ENCODE results near the gene HES7.
A peak's percentile ranks its signal among the peaks of the same experiment; 100 is the strongest.

HES7 gene

DNA sequence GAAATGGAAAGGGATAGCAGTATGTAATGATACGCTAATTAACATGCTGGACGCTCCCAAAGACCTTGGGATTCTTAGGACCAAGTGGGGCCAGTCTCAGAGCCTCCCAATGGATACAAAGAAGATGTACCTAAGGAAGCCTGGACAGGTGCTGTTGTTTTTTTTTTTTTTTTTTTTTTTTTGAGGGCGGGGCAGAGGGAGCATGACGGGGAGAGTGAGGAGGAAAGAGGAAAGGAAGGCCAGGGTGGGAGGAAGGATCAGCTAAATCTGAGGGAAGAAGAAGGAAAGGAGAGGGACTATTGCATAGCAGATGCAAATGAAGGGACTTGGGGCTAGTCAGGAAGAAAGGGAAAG, 36.3 kb upstream of the HES7 start:
- H3K4me3 ChIP-seq (ENCODE audit: control insufficient read depth, low read depth, low read length): no peak overlapping the region
- no peak for DNase-seq (ENCODE audit: low read depth)
- no peak for TF ChIP-seq CTCF (IDR thresholded peaks at IDR 0.05; ENCODE audit: control insufficient read depth, insufficient read depth, low read depth, low read length, missing control alignments)

GRCh38 chr17:8159459-8160223, 35.7 kb upstream of the HES7 start:
- no peak overlapping the region for H3K4me3 ChIP-seq (ENCODE audit: control insufficient read depth, low read depth, low read length)
- no peak for TF ChIP-seq CTCF (IDR thresholded peaks at IDR 0.05; ENCODE audit: control insufficient read depth, insufficient read depth, low read depth, low read length, missing control alignments)
- no peak for DNase-seq (ENCODE audit: low read depth)

DNA sequence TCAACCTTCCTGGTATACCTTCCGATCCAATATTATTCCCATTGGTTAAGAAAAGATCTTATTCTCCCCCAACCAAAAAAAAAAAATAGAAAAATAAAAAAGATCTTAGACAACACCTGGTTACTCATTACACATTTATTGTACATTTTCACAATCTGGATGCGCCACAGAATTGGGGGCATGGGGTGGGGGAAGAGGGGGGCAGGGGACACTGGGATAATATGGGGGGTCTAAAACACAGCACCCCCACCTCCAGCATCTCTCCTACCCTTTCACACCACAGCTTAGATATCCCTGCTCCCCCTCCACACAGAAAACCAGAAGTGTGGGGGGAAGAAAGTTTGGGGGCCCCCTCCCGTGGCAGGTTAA, 35.1 kb upstream of the HES7 start:
- DNase-seq (ENCODE audit: low read depth): no peak
- no peak for TF ChIP-seq CTCF (IDR thresholded peaks at IDR 0.05; ENCODE audit: control insufficient read depth, insufficient read depth, low read depth, low read length, missing control alignments)
- H3K4me3 ChIP-seq (ENCODE audit: control insufficient read depth, low read depth, low read length): no peak overlapping the region

DNA sequence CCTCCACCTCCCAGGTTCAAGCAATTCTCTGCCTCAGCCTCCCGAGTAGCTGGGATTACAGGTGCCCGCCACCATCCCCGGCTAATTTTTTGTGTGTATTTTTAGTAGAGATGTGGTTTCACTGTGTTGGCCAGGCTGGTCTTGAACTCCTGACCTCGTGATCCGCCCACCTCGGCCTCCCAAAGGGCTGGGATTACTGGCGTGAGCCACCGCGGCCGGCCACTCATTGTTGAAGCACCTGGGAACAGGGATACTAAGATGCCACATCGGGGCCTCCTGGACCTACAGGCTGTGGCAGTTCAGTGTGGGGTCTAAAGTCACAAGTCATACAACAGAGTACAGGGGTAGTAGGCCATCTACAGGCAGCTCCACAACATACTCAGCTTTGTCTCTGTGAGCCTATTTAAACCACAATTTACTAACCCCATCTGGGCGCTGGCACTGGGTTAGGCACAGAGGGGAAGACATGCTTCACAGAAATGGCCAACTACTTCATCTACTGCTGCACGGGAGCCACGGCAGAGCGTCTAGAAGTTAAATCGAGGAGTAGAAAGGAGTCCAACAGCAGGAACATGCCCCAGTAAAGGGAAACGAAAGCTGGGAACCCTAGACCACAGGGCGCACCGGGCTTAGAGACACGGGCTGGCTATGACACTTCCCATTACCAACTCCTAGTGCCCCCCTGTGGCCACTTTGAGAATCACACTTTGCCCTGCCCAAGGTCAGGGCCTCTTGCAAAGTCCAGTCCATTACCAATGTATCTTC, 34.5 kb upstream of the HES7 start:
- TF ChIP-seq CTCF (IDR thresholded peaks at IDR 0.05; ENCODE audit: control insufficient read depth, insufficient read depth, low read depth, low read length, missing control alignments): peak; percentile 84
- no peak for DNase-seq (ENCODE audit: low read depth)
- H3K4me3 ChIP-seq (ENCODE audit: control insufficient read depth, low read depth, low read length): no peak overlapping the region

DNA sequence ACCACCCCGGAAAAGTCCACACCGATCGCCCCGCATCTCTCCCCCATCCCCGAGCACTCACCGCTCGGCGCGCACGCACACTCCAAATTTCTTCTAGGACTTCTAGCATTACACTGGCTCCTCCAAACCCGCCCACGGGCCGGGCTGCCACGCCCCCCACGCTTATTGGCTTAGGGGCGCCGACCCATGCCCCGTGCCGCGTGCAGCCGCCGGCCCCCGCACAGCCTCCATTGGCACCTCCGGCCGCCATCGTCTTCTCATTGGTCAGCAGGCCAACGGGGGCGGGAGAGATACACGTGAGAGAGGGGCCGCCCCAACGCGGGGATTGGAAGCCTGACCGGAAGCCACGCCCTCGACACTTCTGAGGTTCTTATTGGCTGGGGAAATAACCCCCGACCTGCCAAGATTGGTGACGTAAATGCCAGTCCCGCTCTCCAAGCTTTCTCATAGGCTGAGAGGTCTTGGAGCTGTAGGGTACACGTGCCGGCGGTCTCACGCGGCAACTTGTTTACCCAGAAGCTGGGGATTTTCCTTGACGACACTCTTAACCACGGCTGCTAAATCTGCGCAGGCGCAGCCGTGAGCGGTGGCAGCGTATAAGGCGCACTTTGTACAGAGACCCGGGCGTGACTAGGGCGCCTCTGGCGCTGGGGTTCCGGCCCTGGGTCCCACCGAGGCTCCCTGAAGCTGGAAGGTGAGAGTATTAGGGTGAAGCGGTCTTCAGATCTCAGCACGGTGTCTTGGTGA, 32.5 kb upstream of the HES7 start:
- peak overlapping the region; percentile 71 for H3K4me3 ChIP-seq (ENCODE audit: control insufficient read depth, low read depth, low read length)
- peak; percentile 4 for TF ChIP-seq CTCF (IDR thresholded peaks at IDR 0.05; ENCODE audit: control insufficient read depth, insufficient read depth, low read depth, low read length, missing control alignments)
- DNase-seq (ENCODE audit: low read depth): peak; percentile 100

DNA sequence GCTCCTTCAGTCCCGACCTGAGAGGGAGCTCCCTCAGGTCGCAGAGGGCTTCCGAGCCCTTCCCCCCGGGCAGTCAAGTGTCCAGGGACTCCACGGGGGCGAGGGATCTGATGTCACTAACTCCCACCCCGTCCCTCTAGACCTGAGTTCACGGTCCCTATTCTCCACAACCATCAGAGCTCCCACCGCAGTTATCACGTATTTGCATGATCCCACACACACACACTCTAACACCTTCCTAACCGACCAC, 32.0 kb upstream of the HES7 start:
- no peak for DNase-seq (ENCODE audit: low read depth)
- H3K4me3 ChIP-seq (ENCODE audit: control insufficient read depth, low read depth, low read length): peak overlapping the region; percentile 71
- TF ChIP-seq CTCF (IDR thresholded peaks at IDR 0.05; ENCODE audit: control insufficient read depth, insufficient read depth, low read depth, low read length, missing control alignments): no peak
